Left renal cortex interstitium (tissue), 4 donors: Measurements from ENCODE around the gene BMP15. TPM values are rescaled to one million over a fixed set of nuclear protein-coding genes. Genes with fewer than 3 reads are reported as not detected.

ENCODE experiments used
- polyA plus RNA-seq, 4 donors: library from polyadenylated mRNA; unstranded; fragments of 120-200 nt; gene quantifications; one replicate each; pipeline ENCODE4 v1.2.1, GENCODE V29; 2013; ENCODE audit not compliant: insufficient read length in 4 of 4

Gene BMP15
- polyA plus RNA-seq, 4 donors: not detected

Other genes with a start within 250 kb of the BMP15 start
- gene SHROOM4, start 96.5 kb upstream of the BMP15 start, polyA plus RNA-seq: 10 to 100 TPM; 13.9 to 22.1 (median 17.1) TPM